ENCODE data around the gene MMP14.

- TF ChIP-seq GATA2 (IDR thresholded peaks at IDR 0.05; ENCODE audit: low read depth, low read length) = no peak
- no peak for TF ChIP-seq GATA3 (IDR thresholded peaks at IDR 0.05; ENCODE audit: low read depth, low read length)
These were observed 29.3 kb downstream of the MMP14 start for GRCh38 chr14:22865424-22866405.
